HL-60 (cell line): ENCODE results near the gene PTPN9.
"Not testable (repeated sequence)": the region's sequence is repeated elsewhere in the genome, so short reads cannot be mapped to it uniquely, and the experiment has no call there.

Source experiments
- CTCF ChIP-seq: IDR thresholded peaks from one replicate; pipeline ENCODE4 v1.5.1; 2011; ENCODE audit warnings: low read length, control low read depth, inconsistent platforms; ENCODE audit not compliant: insufficient read depth
- GABPA ChIP-seq: IDR thresholded peaks from 2 replicates; pipeline ENCODE4 v1.6.1; 2012; ENCODE audit warnings: low read depth
- POLR2AphosphoS5 ChIP-seq: IDR thresholded peaks from 2 replicates; pipeline ENCODE4 v1.6.1; 2012; ENCODE audit warnings: low read depth
- REST ChIP-seq: IDR thresholded peaks from 2 replicates; pipeline ENCODE4 v1.6.1; 2012; ENCODE audit warnings: low read depth; ENCODE audit not compliant: insufficient replicate concordance
- SPI1 ChIP-seq: IDR thresholded peaks from 2 replicates; pipeline ENCODE4 v1.6.1; 2012; ENCODE audit warnings: low read depth, mild to moderate bottlenecking, borderline replicate concordance

- TF ChIP-seq CTCF, POLR2AphosphoS5, SPI1, GABPA, REST: not testable (repeated sequence)
These were observed 133.8 kb downstream of the PTPN9 start for GRCh38 chr15:75445324-75445723.
